LNCaP clone FGC (cell line): ENCODE measurements around the gene TMEM266.
A peak's percentile ranks its signal among the peaks of the same experiment; 100 is the strongest.
"Not testable (repeated sequence)": the region's sequence is repeated elsewhere in the genome, so short reads cannot be mapped to it uniquely, and the experiment has no call there.

Source experiments
- DNase-seq: peaks from one replicate; pipeline ENCODE4 v3.0.0-alpha.2; 2011; ENCODE audit warnings: low read depth
- H3K4me3 ChIP-seq: 2 replicates; pipeline ENCODE4 v1.5.1; 2011; ENCODE audit warnings: mild to moderate bottlenecking, low read depth, low read length, control low read depth
- TF ChIP-seq, protein P1 (sequence below): IDR thresholded peaks from 2 replicates; pipeline ENCODE4 v1.5.1; 2012; ENCODE audit warnings: mild to moderate bottlenecking; ENCODE audit not compliant: control insufficient read depth, insufficient read depth; ENCODE audit errors: extremely low read depth

TMEM266 gene, protein sequence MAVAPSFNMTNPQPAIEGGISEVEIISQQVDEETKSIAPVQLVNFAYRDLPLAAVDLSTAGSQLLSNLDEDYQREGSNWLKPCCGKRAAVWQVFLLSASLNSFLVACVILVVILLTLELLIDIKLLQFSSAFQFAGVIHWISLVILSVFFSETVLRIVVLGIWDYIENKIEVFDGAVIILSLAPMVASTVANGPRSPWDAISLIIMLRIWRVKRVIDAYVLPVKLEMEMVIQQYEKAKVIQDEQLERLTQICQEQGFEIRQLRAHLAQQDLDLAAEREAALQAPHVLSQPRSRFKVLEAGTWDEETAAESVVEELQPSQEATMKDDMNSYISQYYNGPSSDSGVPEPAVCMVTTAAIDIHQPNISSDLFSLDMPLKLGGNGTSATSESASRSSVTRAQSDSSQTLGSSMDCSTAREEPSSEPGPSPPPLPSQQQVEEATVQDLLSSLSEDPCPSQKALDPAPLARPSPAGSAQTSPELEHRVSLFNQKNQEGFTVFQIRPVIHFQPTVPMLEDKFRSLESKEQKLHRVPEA

DNA sequence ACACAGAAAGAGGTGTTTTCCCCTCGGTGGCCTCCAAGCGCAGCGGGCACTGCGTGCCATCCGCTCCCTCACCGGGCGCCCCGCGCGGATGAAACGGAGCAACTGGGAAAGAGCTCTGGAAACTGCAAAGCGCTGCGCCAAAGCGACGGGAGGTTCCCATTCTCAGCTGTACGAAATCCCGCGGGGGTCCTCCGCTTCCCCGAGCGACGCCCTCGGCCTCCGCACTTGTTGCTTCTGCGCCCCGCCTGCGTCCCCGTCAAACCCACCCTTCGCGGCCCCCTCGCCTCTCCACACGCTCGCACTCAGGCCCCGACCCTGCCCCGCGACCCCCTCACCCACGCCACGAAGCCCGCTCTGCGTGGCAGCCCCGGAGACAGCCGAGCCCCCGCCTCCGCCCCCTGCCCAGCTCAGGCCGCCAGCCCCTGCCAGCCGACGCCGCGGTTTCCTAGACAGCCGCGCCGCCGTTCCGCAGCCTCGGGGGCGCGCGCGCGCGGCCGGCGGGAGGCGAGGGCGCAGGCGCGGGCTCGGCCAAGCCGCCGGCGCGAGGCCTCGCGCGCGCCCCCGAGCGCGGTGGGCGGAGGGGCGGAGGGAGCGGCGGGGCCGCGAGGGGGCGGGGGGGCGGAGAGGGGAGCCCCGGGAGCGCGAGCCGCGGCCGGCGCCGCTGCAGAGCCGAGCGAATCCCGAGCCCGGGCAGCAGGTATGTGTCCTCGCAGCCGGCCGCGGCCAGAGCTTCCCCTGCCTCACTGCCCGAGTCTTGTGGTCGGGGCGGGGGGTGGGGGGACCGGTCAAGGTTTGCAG is at the start of gene TMEM266:
Gene TMEM266, plus strand, starts transcription at position 666 of the 798 bp plus-strand sequence. CDS start 74,279 bp downstream, outside the sequence.
- TF ChIP-seq, protein P1, sequence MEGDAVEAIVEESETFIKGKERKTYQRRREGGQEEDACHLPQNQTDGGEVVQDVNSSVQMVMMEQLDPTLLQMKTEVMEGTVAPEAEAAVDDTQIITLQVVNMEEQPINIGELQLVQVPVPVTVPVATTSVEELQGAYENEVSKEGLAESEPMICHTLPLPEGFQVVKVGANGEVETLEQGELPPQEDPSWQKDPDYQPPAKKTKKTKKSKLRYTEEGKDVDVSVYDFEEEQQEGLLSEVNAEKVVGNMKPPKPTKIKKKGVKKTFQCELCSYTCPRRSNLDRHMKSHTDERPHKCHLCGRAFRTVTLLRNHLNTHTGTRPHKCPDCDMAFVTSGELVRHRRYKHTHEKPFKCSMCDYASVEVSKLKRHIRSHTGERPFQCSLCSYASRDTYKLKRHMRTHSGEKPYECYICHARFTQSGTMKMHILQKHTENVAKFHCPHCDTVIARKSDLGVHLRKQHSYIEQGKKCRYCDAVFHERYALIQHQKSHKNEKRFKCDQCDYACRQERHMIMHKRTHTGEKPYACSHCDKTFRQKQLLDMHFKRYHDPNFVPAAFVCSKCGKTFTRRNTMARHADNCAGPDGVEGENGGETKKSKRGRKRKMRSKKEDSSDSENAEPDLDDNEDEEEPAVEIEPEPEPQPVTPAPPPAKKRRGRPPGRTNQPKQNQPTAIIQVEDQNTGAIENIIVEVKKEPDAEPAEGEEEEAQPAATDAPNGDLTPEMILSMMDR = no peak
- H3K4me3 ChIP-seq = peak within 1 kb of the TSS; percentile 61
- no peak for DNase-seq

DNA sequence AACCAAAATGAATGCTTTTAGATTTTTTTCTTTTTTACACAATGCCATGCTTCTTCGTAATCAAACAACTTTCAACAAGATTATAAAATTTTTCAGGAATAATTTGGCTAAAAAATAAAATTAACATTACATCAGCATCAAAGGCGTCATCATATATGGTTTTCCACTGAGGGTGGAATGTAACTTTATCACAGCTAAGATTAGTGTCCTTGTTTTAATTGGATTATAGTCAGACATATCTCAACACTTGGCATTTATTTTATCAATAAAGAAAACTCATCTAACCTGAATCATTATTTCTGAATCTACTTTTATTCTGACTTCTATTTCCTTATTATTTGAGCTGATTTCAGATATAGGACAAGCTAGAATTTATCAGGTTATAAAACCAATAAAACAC is 49.2 kb upstream of the TMEM266 start:
- DNase-seq = no peak
- TF ChIP-seq, protein P1 = no peak
- no peak overlapping the region for H3K4me3 ChIP-seq

DNA sequence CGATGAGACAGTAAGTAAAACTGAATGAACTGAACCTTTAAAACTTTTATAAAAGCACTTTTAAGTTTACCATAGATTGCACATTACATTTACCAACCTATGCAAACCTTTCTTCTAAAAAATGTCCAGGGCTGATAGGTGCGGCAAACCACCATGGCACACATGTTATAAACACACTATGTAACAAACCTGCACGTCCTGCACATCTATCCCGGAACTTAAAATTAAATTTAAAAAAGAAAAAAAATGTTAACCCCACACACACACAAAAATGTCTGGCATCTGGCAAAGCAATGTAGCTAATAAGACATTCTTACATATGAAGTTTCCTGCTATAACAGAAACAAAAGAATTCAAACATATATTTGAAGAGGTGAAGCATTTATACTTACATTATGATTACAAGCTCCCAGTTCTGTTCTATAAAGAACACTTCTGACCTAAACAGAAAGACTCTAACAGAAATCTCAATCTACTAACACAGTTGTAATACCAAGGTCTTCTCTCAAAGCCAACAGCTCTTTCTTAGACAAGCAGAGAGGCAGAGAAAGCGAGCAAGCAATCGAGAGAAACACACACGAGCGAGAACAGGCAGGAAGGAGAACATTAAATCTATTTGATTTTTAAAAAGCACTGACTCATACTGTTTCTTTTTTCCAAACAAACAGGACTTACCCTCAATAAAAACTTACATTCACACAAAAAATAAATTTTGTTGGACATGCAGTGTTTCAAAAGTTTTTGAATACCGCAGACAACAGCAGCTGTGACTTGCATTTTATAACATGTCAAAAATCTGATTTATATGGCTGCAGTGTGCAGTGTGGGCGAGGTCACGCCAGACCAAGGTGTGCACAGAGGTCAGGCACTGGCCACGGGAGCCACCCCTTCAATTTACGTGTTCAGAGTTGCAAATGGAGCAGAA is 47.9 kb upstream of the TMEM266 start, which contains the start of gene NRG4:
Gene NRG4, minus strand, starts transcription at position 798 of the 925 bp plus-strand sequence. CDS start 1,194 bp downstream, outside the sequence.
- peak within 1 kb of the TSS; percentile 38 for H3K4me3 ChIP-seq
- TF ChIP-seq, protein P1 = no peak
- DNase-seq = no peak

DNA sequence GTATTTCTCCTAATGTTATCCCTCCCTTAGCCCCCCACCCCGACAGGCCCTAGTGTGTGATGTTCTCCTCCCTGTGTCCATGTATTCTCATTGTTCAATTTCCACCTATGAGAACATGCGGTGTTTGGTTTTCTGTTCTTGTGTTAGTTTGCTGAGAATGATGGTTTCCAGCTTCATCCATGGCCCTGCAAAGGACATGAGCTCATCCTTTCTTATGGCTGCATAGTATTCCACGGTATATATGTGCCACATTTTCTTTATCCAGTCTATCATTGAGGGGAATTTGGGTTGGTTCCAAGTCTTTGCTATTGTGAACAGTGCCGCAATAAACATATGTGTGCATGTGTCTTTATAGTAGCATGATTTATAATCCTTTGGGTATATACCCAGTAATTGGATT is 46.3 kb upstream of the TMEM266 start:
- H3K4me3 ChIP-seq, DNase-seq: not testable (repeated sequence)

DNA sequence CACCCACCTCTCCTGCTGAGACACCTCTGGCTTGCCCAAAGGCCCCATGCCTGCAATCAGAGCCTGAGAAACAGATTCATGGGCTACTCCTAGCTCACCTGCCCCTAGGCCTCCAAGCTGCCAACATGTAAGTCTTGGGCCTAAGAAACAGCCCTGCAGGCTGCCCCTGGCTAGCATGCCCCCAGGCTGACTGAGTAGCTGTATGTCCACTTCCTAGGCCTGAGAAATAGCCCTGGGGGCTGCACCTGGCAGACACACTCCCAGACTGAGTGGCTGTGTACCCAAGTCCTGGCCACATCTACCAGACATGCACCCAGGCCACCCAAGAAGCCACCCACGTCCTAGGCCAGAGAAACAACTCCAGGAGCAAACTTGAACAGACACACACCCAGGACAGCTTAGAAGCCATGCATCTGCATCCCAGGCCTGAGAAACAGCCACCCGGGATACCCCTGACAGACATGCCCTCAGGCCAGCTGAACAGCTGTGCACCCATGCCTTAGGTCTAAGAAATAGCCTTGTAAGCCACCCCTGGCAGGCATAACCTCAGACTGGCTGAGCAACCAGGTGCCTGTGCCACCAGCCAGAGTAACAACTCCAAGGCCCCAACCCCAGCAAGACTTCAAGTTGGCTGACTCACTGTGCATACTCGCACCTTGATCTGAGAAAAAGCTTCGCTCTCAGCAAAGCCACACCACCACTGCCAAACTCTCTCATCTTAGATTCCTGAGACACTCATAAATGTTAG is 35.6 kb upstream of the TMEM266 start:
- TF ChIP-seq, protein P1 = no peak
- no peak overlapping the region for H3K4me3 ChIP-seq
- DNase-seq = no peak

DNA sequence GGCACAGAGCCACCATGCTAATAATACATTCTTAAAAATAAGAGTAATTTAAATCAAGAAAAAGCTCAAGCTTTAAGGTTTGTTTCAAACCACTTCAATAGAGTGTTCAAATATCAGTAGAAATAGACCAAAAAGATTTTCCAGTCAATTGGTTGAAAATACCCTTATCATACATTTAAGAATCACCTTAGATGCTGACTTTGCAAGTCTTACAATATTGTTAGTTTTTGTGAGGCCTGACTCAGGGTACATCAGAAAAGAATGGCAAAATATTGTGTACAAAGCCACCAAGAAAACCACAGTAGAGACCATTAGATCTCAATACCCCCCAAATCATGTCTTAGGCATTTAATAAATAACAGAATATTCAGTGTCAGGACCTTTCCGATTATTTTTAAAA is 27.7 kb upstream of the TMEM266 start:
- DNase-seq = no peak
- TF ChIP-seq, protein P1 = no peak
- H3K4me3 ChIP-seq = no peak overlapping the region
